SK-N-SH treated with all-trans-retinoic acid at 6 μM for 48 hours (cell line): ENCODE data around the gene PPP1R27.

Source experiments
- ATAC-seq: fragments of 200-7000 bp; cut with Tn5 transposase; 3 replicates; pipeline ENCODE4 v1.9.1; 2020; ENCODE audit warnings: mild to moderate bottlenecking, moderate library complexity
- ARNTL ChIP-seq: fragments of 450-650 bp; formaldehyde crosslinking; IDR thresholded peaks from 2 replicates; pipeline ENCODE4 v1.5.0; 2020; ENCODE audit warnings: low read depth, mild to moderate bottlenecking, moderate library complexity, borderline replicate concordance
- BACH2 ChIP-seq: fragments of 250-450 bp; sonication (Bioruptor Pico); IDR thresholded peaks from 2 replicates; pipeline ENCODE4 v1.9.0; 2021; ENCODE audit warnings: mild to moderate bottlenecking, borderline replicate concordance
- CSDC2 ChIP-seq: fragments of 250-450 bp; sonication (Bioruptor Pico); IDR thresholded peaks from 2 replicates; pipeline ENCODE4 v1.5.0; 2020; ENCODE audit warnings: mild to moderate bottlenecking, moderate library complexity
- ESRRG ChIP-seq: fragments of 250-450 bp; sonication (Bioruptor Pico); IDR thresholded peaks from 2 replicates; pipeline ENCODE4 v1.6.1; 2021; ENCODE audit warnings: mild to moderate bottlenecking
- GLIS3 ChIP-seq: fragments of 250-450 bp; sonication (Bioruptor Pico); IDR thresholded peaks from 2 replicates; pipeline ENCODE4 v1.5.0; 2020; ENCODE audit warnings: mild to moderate bottlenecking, moderate library complexity
- ISL1 ChIP-seq: fragments of 250-450 bp; sonication (Bioruptor Pico); IDR thresholded peaks from 2 replicates; pipeline ENCODE4 v2.1.2; 2022; ENCODE audit warnings: mild to moderate bottlenecking, moderate library complexity
- OSR1 ChIP-seq: fragments of 250-450 bp; sonication (Bioruptor Pico); IDR thresholded peaks from 2 replicates; pipeline ENCODE4 v1.8.0; 2022; ENCODE audit warnings: moderate library complexity, mild to moderate bottlenecking, inconsistent platforms
- PPARA ChIP-seq: fragments of 250-450 bp; sonication (Bioruptor Pico); IDR thresholded peaks from 2 replicates; pipeline ENCODE4 v1.5.0; 2020; ENCODE audit warnings: mild to moderate bottlenecking, borderline replicate concordance
- RARB ChIP-seq: fragments of 250-450 bp; sonication (Bioruptor Pico); IDR thresholded peaks from 2 replicates; pipeline ENCODE4 v1.8.0; 2021; ENCODE audit warnings: mild to moderate bottlenecking, moderate library complexity
- SNAI2 ChIP-seq: fragments of 250-450 bp; sonication (Bioruptor Pico); IDR thresholded peaks from 2 replicates; pipeline ENCODE4 v1.5.0; 2020; ENCODE audit warnings: mild to moderate bottlenecking, moderate library complexity
- TOX ChIP-seq: fragments of 250-450 bp; sonication (Bioruptor Pico); IDR thresholded peaks from 2 replicates; pipeline ENCODE4 v1.8.0; 2021; ENCODE audit warnings: mild to moderate bottlenecking, moderate library complexity, borderline replicate concordance
- ZC3H10 ChIP-seq: fragments of 250-450 bp; sonication (Bioruptor Pico); IDR thresholded peaks from 2 replicates; pipeline ENCODE4 v1.5.1; 2021; ENCODE audit warnings: mild to moderate bottlenecking, moderate library complexity
- ZFP3 ChIP-seq: fragments of 250-450 bp; sonication (Bioruptor Pico); IDR thresholded peaks from 2 replicates; pipeline ENCODE4 v1.5.0; 2020; ENCODE audit warnings: mild to moderate bottlenecking, moderate library complexity
- ZFP30 ChIP-seq: fragments of 450-650 bp; formaldehyde crosslinking; IDR thresholded peaks from 2 replicates; pipeline ENCODE4 v1.5.0; 2022; ENCODE audit warnings: mild to moderate bottlenecking, moderate library complexity
- ZNF565 ChIP-seq: fragments of 450-650 bp; formaldehyde crosslinking; conservative IDR thresholded peaks from 2 replicates; pipeline ENCODE4 v1.5.0; 2020; ENCODE audit warnings: low read depth, mild to moderate bottlenecking, moderate library complexity
- ZNF70 ChIP-seq: fragments of 450-650 bp; formaldehyde crosslinking; IDR thresholded peaks from 2 replicates; pipeline ENCODE4 v1.5.0; 2020; ENCODE audit warnings: mild to moderate bottlenecking, moderate library complexity
- ZNF8 ChIP-seq: fragments of 450-650 bp; formaldehyde crosslinking; IDR thresholded peaks from 2 replicates; pipeline ENCODE4 v1.5.0; 2020; ENCODE audit warnings: mild to moderate bottlenecking, moderate library complexity
- TF ChIP-seq, protein P1 (sequence below): fragments of 250-450 bp; sonication (Bioruptor Pico); IDR thresholded peaks from 2 replicates; pipeline ENCODE4 v1.8.0; 2021; ENCODE audit warnings: low read depth, mild to moderate bottlenecking, moderate library complexity, borderline replicate concordance
- TF ChIP-seq, protein P2 (sequence below): fragments of 250-450 bp; sonication (Bioruptor Pico); IDR thresholded peaks from 2 replicates; pipeline ENCODE4 v1.5.1; 2021; ENCODE audit warnings: mild to moderate bottlenecking, moderate library complexity
- TF ChIP-seq, protein P3 (sequence below): fragments of 250-450 bp; sonication (Bioruptor Pico); IDR thresholded peaks from 2 replicates; pipeline ENCODE4 v1.5.1; 2020; ENCODE audit warnings: low read depth, mild to moderate bottlenecking, moderate library complexity
- TF ChIP-seq, protein P4 (sequence below): fragments of 250-450 bp; sonication (Bioruptor Pico); IDR thresholded peaks from 2 replicates; pipeline ENCODE4 v1.5.0; 2020; ENCODE audit warnings: mild to moderate bottlenecking, moderate library complexity
- TF ChIP-seq, protein P5 (sequence below): fragments of 250-450 bp; sonication (Bioruptor Pico); IDR thresholded peaks from 2 replicates; pipeline ENCODE4 v1.8.0; 2020; ENCODE audit warnings: mild to moderate bottlenecking, moderate library complexity, borderline replicate concordance

The PPP1R27 gene

GRCh38 chr17:81821603-81822311 lies 13.1 kb downstream of the PPP1R27 start:
- TF ChIP-seq OSR1 (CRISPR knock-in tag), result no peak
- TF ChIP-seq RARB (CRISPR knock-in tag), result no peak
- TF ChIP-seq ZFP30 (CRISPR knock-in tag), result no peak
- TF ChIP-seq ESRRG, result no peak
- no peak for TF ChIP-seq ZC3H10 (CRISPR knock-in tag)
- ATAC-seq, result peak; percentile 77

DNA sequence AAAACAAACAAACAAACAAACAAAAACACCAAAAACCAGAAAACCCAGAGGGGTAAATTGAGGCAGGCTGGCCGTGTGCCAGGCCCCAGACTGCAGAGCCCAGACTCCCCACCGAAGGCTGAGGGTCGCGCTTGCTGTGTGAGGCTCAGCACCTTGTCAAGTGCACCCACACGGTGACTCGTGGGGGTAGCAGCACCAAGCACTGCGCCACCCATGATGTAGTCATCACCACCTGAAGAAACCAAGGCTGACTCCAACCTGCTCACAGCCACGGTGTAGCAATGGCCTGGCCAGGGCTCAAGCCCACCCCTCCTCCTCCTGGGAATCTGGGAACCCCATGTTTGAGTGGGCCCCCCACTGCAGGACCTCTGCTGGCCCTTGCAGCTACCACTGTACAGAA lies 13.7 kb downstream of the PPP1R27 start:
- no peak for ATAC-seq
- TF ChIP-seq ZFP30 (CRISPR knock-in tag) (no peak), ESRRG (no peak), ZNF70 (no peak), GLIS3 (CRISPR knock-in tag) (no peak), SNAI2 (CRISPR knock-in tag) (no peak), BACH2 (CRISPR knock-in tag) (no peak), ARNTL (CRISPR knock-in tag) (no peak), ZNF565 (CRISPR knock-in tag) (no peak), PPARA (CRISPR knock-in tag) (no peak), ZFP3 (no peak), ZNF8 (CRISPR knock-in tag) (no peak), RARB (CRISPR knock-in tag) (no peak), ISL1 (no peak), CSDC2 (CRISPR knock-in tag) (no peak), TOX (CRISPR knock-in tag) (no peak)
- TF ChIP-seq, protein P1, sequence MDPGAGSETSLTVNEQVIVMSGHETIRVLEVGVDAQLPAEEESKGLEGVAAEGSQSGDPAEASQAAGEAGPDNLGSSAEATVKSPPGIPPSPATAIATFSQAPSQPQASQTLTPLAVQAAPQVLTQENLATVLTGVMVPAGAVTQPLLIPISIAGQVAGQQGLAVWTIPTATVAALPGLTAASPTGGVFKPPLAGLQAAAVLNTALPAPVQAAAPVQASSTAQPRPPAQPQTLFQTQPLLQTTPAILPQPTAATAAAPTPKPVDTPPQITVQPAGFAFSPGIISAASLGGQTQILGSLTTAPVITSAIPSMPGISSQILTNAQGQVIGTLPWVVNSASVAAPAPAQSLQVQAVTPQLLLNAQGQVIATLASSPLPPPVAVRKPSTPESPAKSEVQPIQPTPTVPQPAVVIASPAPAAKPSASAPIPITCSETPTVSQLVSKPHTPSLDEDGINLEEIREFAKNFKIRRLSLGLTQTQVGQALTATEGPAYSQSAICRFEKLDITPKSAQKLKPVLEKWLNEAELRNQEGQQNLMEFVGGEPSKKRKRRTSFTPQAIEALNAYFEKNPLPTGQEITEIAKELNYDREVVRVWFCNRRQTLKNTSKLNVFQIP, result no peak
- TF ChIP-seq, protein P2, sequence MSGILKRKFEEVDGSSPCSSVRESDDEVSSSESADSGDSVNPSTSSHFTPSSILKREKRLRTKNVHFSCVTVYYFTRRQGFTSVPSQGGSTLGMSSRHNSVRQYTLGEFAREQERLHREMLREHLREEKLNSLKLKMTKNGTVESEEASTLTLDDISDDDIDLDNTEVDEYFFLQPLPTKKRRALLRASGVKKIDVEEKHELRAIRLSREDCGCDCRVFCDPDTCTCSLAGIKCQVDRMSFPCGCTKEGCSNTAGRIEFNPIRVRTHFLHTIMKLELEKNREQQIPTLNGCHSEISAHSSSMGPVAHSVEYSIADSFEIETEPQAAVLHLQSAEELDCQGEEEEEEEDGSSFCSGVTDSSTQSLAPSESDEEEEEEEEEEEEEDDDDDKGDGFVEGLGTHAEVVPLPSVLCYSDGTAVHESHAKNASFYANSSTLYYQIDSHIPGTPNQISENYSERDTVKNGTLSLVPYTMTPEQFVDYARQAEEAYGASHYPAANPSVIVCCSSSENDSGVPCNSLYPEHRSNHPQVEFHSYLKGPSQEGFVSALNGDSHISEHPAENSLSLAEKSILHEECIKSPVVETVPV, result no peak
- TF ChIP-seq, protein P3, sequence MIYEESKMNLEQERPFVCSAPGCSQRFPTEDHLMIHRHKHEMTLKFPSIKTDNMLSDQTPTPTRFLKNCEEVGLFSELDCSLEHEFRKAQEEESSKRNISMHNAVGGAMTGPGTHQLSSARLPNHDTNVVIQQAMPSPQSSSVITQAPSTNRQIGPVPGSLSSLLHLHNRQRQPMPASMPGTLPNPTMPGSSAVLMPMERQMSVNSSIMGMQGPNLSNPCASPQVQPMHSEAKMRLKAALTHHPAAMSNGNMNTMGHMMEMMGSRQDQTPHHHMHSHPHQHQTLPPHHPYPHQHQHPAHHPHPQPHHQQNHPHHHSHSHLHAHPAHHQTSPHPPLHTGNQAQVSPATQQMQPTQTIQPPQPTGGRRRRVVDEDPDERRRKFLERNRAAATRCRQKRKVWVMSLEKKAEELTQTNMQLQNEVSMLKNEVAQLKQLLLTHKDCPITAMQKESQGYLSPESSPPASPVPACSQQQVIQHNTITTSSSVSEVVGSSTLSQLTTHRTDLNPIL, result no peak
- TF ChIP-seq, protein P4, sequence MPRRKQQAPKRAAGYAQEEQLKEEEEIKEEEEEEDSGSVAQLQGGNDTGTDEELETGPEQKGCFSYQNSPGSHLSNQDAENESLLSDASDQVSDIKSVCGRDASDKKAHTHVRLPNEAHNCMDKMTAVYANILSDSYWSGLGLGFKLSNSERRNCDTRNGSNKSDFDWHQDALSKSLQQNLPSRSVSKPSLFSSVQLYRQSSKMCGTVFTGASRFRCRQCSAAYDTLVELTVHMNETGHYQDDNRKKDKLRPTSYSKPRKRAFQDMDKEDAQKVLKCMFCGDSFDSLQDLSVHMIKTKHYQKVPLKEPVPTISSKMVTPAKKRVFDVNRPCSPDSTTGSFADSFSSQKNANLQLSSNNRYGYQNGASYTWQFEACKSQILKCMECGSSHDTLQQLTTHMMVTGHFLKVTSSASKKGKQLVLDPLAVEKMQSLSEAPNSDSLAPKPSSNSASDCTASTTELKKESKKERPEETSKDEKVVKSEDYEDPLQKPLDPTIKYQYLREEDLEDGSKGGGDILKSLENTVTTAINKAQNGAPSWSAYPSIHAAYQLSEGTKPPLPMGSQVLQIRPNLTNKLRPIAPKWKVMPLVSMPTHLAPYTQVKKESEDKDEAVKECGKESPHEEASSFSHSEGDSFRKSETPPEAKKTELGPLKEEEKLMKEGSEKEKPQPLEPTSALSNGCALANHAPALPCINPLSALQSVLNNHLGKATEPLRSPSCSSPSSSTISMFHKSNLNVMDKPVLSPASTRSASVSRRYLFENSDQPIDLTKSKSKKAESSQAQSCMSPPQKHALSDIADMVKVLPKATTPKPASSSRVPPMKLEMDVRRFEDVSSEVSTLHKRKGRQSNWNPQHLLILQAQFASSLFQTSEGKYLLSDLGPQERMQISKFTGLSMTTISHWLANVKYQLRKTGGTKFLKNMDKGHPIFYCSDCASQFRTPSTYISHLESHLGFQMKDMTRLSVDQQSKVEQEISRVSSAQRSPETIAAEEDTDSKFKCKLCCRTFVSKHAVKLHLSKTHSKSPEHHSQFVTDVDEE (CRISPR knock-in tag), result no peak

DNA sequence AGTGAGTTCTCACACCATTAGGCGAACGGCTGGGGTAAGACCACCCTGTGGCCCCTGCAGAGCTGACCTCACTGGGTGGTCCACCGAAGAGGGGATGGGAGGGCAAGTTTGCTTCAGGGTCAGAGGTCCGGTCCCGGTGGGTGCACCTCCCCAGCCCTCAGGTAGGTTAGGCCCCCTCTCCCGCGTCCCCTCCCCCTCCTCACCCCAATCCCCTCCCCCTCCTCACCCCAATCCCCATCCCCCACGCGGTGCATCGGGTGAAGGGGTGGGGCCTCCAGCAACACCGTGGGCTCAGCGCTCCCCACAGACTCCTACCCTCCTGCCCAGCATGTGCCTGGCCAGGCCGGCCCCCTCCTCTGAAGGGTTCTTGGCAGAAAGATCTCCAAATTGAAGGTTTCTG lies 15.1 kb downstream of the PPP1R27 start:
- ATAC-seq, result no peak
- TF ChIP-seq OSR1 (CRISPR knock-in tag) (no peak), GLIS3 (CRISPR knock-in tag) (no peak), ZNF8 (CRISPR knock-in tag) (no peak), SNAI2 (CRISPR knock-in tag) (no peak), RARB (CRISPR knock-in tag) (no peak), ESRRG (no peak), ARNTL (CRISPR knock-in tag) (no peak), ISL1 (no peak), ZFP30 (CRISPR knock-in tag) (no peak), PPARA (CRISPR knock-in tag) (no peak), CSDC2 (CRISPR knock-in tag) (no peak), TOX (CRISPR knock-in tag) (no peak), ZC3H10 (CRISPR knock-in tag) (no peak)
- TF ChIP-seq, protein P2, result no peak
- TF ChIP-seq, protein P1, result no peak
- TF ChIP-seq, protein P5, sequence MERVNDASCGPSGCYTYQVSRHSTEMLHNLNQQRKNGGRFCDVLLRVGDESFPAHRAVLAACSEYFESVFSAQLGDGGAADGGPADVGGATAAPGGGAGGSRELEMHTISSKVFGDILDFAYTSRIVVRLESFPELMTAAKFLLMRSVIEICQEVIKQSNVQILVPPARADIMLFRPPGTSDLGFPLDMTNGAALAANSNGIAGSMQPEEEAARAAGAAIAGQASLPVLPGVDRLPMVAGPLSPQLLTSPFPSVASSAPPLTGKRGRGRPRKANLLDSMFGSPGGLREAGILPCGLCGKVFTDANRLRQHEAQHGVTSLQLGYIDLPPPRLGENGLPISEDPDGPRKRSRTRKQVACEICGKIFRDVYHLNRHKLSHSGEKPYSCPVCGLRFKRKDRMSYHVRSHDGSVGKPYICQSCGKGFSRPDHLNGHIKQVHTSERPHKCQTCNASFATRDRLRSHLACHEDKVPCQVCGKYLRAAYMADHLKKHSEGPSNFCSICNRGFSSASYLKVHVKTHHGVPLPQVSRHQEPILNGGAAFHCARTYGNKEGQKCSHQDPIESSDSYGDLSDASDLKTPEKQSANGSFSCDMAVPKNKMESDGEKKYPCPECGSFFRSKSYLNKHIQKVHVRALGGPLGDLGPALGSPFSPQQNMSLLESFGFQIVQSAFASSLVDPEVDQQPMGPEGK (CRISPR knock-in tag), result no peak
